NCI-H2196 (cell line): ENCODE measurements around the gene TENT5A.

Source experiments
- DNase-seq: peaks from one replicate; lab custom pipeline; 2025; ENCODE audit not compliant: unreplicated experiment; lab: John Stamatoyannopoulos, UW

The TENT5A gene

GRCh38 chr6:81718126-81718525, 34.4 kb downstream of the TENT5A start:
- no peak for DNase-seq

- no peak for DNase-seq
These were observed 37.8 kb downstream of the TENT5A start for GRCh38 chr6:81714684-81715083.

GRCh38 chr6:81713205-81713604, 39.3 kb downstream of the TENT5A start:
- DNase-seq: no peak

GRCh38 chr6:81708113-81708699, 44.3 kb downstream of the TENT5A start:
- DNase-seq: no peak

GRCh38 chr6:81704700-81705099, 47.8 kb downstream of the TENT5A start:
- no peak for DNase-seq

GRCh38 chr6:81700414-81700813, 52.1 kb downstream of the TENT5A start:
- no peak for DNase-seq

- no peak for DNase-seq
These were observed 54.9 kb downstream of the TENT5A start for GRCh38 chr6:81697559-81697958.

GRCh38 chr6:81696524-81696923, 56.0 kb downstream of the TENT5A start:
- peak; percentile 79 for DNase-seq
